Measurements from ENCODE around the gene NGB.

Gene NGB

GRCh38 chr14:77225892-77226557 is 45.0 kb downstream of the NGB start:
- DNase-seq = no peak

GRCh38 chr14:77225254-77225653 is 45.8 kb downstream of the NGB start:
- no peak for DNase-seq

GRCh38 chr14:77224212-77224611 is 46.8 kb downstream of the NGB start:
- peak; percentile 36 for DNase-seq

GRCh38 chr14:77222546-77223225 is 48.3 kb downstream of the NGB start:
- no peak for DNase-seq

- DNase-seq = no peak
Measured at GRCh38 chr14:77221241-77221871, 49.6 kb downstream of the NGB start.

- DNase-seq = no peak
Measured at GRCh38 chr14:77220246-77221017, 50.6 kb downstream of the NGB start.

GRCh38 chr14:77219591-77219990 is 51.4 kb downstream of the NGB start:
- no peak for DNase-seq

- DNase-seq = no peak
Measured at GRCh38 chr14:77217551-77217950, 53.5 kb downstream of the NGB start.
